Sigmoid colon (tissue), 4 donors: Measurements from ENCODE around the gene GREB1.

Source experiments
- CTCF ChIP-seq, 4 experiments: fragments of 450-650 bp in 3 of 4; fragments of 200-600 bp in 1 of 4; IDR thresholded peaks; one replicate each; pipeline ENCODE4 v1.5.1; 2016 to 2019; ENCODE audit warnings: antibody characterized with exemption in 4 of 4, mild to moderate bottlenecking in 3 of 4, moderate library complexity in 2 of 4
- POLR2A ChIP-seq, 2 donors: fragments of 450-650 bp; IDR thresholded peaks; one replicate each; pipeline ENCODE4 v1.6.1; 2016; ENCODE audit warnings: antibody characterized with exemption in 2 of 2, mild to moderate bottlenecking in 2 of 2, moderate library complexity in 2 of 2
- POLR2AphosphoS5 ChIP-seq, 4 donors: sonication (generic); formaldehyde crosslinking; IDR thresholded peaks; one replicate each; pipeline ENCODE4 v1.6.1; 2017; ENCODE audit warnings: antibody characterized with exemption in 4 of 4

GRCh38 chr2:11563784-11564666, 30.2 kb downstream of the GREB1 start:
- no peak for TF ChIP-seq CTCF (IDR thresholded peaks at IDR 0.05)
- TF ChIP-seq POLR2A (IDR thresholded peaks at IDR 0.05): no peak
- no peak for TF ChIP-seq POLR2AphosphoS5 (IDR thresholded peaks at IDR 0.05)
